Activated naive CD4-positive, alpha-beta T cell treated with anti-CD3 and anti-CD28 coated beads, Interleukin-2, amount 50 U/mL, for 16 hours (primary cell): ENCODE data around the gene PPP1R14C.

ENCODE experiments used
- DNase-seq: peaks from one replicate; pipeline ENCODE4 v3.0.0-alpha.2; 2020

The PPP1R14C gene

GRCh38 chr6:150273457-150274309 lies 130.8 kb downstream of the PPP1R14C start:
- DNase-seq: no peak

- no peak for DNase-seq
These were observed 132.6 kb downstream of the PPP1R14C start for GRCh38 chr6:150275489-150275888.

- no peak for DNase-seq
These were observed 133.5 kb downstream of the PPP1R14C start for GRCh38 chr6:150276168-150276936.

GRCh38 chr6:150276937-150277742 lies 134.3 kb downstream of the PPP1R14C start:
- no peak for DNase-seq

GRCh38 chr6:150279533-150279932 lies 136.7 kb downstream of the PPP1R14C start:
- no peak for DNase-seq

- no peak for DNase-seq
These were observed 137.9 kb downstream of the PPP1R14C start for GRCh38 chr6:150280703-150281102.

GRCh38 chr6:150281767-150282166 lies 138.9 kb downstream of the PPP1R14C start:
- DNase-seq: no peak

- no peak for DNase-seq
These were observed 140.0 kb downstream of the PPP1R14C start for GRCh38 chr6:150282806-150283205.

- no peak for DNase-seq
These were observed 143.6 kb downstream of the PPP1R14C start for GRCh38 chr6:150286460-150286859.

GRCh38 chr6:150286912-150287311 lies 144.1 kb downstream of the PPP1R14C start:
- no peak for DNase-seq

GRCh38 chr6:150288456-150288855 lies 145.6 kb downstream of the PPP1R14C start:
- no peak for DNase-seq

- DNase-seq: no peak
These were observed 146.7 kb downstream of the PPP1R14C start for GRCh38 chr6:150289454-150290071.

- DNase-seq: no peak
These were observed 147.6 kb downstream of the PPP1R14C start for GRCh38 chr6:150290429-150290828.

- no peak for DNase-seq
These were observed 149.3 kb downstream of the PPP1R14C start for GRCh38 chr6:150291968-150292710.

GRCh38 chr6:150293019-150293418 lies 150.2 kb downstream of the PPP1R14C start:
- no peak for DNase-seq

GRCh38 chr6:150293423-150294173 lies 150.8 kb downstream of the PPP1R14C start:
- DNase-seq: no peak

GRCh38 chr6:150296890-150297289 lies 154.0 kb downstream of the PPP1R14C start:
- no peak for DNase-seq

- no peak for DNase-seq
These were observed 154.6 kb downstream of the PPP1R14C start for GRCh38 chr6:150297327-150298029.

- no peak for DNase-seq
These were observed 155.2 kb downstream of the PPP1R14C start for GRCh38 chr6:150298030-150298380.

GRCh38 chr6:150298676-150299075 lies 155.8 kb downstream of the PPP1R14C start:
- no peak for DNase-seq
